IPS DF 19.7 (cell line): ENCODE measurements around the gene ANKHD1.
"Not testable (repeated sequence)": the region's sequence is repeated elsewhere in the genome, so short reads cannot be mapped to it uniquely, and the experiment has no call there.

Source experiments
- DNase-seq: peaks from one replicate; pipeline ENCODE4 v3.0.0-alpha.2; 2013; ENCODE audit warnings: low read depth, low spot score

Gene ANKHD1

DNA sequence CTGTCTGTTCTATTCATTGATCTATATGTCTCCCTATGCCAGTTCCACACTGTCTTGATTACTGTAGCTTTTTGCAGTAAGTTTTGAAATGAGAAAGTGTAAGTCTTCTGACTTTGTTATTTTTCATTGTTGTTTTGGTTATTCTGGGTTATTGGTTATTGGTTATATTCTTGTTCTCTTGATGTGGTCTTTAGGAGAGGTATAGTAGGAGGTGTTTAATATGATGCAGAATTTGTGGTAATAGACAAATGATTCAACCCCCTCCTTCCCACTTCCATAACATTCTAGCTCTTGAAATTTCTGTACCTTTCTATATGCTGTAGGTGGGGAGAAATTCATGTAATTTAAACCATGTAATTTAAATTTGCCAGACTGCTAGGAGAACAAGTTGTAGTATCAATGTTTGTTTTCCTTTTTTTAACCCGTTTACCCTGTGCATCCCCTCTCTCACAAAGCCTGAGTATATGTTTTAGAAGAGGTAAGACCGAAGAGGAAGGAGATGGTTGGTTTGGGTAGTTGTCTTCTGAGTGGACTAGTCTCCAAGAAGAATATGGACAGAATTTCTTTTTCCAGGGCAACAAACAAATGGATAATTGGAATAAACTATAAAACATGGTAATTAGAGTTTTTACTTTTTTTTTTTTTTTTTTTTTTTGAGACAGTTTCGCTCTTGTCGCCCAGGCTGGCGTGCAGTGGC lies 19.2 kb downstream of the ANKHD1 start:
- DNase-seq, result no peak

DNA sequence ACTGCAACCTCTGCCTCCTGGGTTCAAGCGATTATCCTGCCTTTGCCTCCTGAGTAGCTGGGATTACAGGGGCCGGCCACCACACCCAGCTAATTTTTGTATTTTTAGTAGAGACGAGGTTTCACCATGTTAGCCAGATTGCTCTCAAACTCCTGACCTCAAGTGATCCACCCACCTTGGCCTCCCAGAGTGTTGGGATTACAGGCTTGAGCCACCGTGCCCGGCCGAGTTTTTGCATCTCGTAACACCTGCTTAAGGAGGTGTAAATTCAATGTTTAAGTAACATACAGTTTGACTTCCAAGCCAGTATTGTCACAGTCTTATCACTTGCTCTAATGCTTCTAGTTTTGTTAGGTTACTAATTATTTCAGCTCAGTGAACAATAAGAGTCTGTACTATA lies 19.7 kb downstream of the ANKHD1 start:
- not testable (repeated sequence) for DNase-seq

DNA sequence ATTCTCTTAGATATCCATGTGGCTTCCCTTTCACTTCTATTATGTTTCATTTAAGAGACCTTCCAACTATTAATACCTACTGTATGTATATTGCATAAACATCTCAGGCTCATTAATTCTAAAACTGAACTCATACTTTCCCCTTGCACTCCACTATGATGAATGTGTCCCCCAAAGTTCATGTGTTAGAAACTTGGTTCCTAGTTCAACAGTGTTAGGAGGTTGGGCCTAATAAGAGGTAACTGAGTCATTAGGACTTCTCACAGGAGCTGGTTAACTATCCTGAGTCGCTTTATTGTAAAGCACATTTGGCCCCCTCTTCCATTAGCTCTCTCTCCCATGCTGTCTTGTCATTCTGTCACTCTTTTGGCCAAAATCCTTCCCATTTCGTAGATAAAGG lies 22.0 kb downstream of the ANKHD1 start:
- no peak for DNase-seq

DNA sequence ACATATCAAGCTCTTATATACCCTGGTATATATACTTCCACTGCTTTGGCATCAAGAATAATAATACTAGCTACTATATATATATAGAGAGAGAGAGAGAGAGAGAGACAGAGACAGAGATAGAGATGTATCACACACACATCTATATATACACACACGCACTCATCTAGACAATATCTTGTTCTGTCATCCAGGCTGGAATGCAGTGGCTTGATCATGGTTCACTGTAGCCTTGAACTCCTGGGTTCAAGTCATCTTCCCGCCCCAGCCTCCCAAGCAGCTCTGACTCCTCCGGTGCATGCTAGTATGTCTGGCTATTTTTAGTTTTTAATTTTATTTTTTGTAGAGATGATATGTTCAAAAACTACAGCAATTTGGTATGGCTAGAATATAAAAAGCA lies 22.5 kb downstream of the ANKHD1 start:
- DNase-seq, result no peak

DNA sequence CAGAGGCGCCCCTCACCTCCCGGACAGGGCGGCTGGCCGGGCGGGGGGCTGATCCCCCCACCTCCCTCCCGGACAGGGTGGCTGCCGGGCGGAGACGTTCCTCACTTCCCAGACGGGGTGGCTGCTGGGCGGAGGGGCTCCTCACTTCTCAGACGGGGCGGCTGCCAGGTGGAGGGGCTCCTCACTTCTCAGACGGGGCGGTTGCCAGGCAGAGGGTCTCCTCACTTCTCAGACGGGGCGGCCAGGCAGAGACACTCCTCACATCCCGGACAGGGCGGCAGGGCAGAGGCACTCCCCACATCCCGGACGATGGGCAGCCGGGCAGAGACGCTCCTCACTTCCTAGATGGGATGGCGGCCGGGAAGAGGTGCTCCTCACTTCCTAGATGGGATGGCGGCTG lies 26.1 kb downstream of the ANKHD1 start:
- not testable (repeated sequence) for DNase-seq

DNA sequence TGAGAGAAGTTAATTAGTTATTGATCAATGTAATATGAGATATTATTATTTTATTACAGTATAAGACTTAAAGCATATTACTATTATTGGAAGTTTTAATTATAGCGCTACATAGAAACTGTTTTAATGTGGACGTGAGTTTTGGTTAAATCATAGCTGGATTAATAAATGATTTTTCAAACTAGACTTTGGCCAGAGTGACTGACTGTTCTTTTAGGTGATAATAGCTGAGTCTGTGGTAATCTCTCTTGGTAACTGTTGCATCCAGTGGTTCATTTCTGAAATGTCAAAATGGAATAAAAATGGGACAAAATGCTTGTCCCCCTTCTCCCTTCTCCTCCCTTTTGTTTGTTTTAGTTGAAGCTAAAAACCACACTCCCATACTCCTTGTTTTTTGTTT lies 28.1 kb downstream of the ANKHD1 start:
- no peak for DNase-seq

DNA sequence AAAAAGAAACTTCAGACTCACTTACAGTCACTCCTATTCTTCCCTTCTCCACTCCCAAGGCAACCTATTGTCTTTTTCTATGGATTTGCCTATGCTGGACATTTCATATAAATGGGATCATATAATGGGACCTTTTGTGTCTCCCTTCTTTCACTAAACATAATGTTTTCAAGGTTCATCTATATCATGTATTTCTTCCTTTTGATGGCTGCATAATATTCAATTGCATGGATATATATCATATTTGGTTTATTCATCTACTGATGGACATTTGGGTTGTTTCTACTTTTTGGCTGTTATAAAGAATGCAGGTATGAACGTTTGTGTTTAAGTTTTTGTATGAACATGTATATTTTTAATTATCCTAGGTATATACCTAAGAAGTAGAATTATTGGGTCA lies 30.6 kb downstream of the ANKHD1 start:
- no peak for DNase-seq

DNA sequence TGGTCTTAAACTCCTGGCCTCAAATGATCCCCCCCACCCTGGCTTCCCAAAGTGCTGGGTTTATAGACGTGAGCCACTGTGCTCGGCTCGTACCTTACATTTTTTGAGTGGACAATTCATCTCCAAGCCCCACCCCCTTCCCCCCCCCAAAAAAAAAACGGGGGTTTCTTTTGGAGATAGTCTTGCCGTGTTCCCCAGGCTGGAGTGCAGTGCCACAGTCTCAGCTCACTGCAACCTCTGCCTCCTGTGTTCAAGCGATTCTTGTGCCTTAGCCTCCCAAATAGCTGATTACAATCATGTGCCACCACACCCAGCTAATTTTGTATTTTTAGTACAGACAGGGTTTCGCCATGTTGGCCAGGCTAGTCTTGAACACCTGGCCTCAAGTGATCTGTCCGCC lies 31.3 kb downstream of the ANKHD1 start:
- DNase-seq, result no peak

DNA sequence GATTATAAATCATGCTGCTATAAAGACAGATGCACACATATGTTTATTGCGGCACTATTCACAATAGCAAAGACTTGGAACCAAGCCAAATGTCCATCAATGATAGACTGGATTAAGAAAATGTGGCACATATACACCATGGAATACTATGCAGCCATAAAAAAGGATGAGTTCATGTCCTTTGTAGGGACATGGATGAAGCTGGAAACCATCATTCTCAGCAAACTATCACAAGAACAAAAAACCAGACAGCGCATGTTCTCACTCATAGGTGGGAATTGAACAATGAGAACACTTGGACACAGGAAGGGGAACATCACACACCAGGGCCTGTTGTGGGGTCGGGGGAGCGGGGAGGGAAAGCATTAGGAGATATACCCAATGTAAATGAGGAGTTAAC lies 55.7 kb downstream of the ANKHD1 start:
- DNase-seq, result not testable (repeated sequence)

DNA sequence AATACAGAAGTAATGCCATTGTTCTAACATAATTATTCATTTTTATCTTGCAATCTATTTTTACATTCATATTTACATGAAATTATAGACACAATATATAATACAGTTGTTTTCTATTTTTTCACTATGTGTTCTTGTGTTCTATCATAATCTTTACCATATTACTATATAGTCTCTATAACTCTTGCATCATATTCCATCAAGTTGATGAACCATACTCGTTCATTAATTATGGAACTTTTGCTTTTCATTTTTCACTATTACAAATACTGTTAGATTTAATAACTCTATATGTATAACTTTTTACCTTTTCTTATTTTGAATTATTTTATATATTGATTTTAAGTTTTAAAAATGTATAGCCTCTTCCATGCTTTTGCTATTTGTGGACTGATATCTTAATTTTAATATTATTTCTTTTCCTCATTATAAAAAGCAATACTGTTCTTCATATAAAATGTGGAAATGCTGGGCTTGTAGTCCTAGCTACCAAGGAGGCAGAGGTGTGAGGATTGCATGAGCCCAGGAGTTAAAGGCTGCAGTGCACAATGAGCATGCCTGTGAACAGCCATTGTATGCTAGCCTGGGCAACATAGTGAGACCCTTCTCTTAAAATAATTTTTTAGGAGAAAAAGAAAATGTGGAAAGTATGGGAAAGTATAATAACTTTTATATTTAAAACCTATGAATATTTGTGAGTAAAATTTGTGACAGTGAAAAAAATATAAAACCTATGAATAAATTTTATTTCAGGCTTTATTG lies 65.5 kb downstream of the ANKHD1 start:
- DNase-seq, result no peak

DNA sequence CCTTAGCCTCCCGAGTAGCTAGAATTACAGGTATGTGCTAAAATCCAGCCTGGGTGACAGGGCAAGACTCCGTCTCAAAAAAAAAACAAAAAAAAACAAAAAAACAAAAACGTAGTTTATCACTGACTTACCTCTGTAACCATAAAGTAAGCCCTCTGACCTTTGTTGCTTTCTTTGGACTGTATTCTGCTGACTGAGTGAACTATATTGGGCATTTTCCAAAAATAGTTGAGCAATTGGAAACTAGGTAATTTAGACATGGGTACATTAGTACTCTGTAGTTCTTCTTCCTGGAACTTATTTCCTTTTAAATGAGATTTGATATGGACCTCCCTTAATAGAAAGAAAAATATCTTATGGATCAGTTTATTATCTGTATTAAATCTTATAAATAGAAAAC lies 66.6 kb downstream of the ANKHD1 start:
- no peak for DNase-seq

DNA sequence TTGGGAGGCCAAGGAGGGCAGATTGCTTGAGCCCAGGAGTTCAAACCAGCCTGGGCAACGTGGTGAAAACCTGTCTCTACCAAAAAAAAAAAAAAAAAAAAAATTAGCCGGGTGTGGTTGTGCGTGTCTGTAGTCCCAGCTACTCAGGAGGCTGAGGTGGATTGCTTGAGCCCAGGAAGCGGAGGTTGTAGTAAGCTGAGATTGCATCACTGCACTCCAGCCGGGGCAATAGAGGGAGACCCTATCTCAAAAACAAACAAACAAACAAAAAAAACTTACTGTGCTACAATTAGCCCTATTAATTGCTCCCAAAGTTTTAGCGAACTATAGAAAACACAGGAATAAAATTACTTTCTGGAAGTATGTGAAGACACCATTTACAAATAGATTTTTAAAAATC lies 67.6 kb downstream of the ANKHD1 start:
- DNase-seq, result no peak

DNA sequence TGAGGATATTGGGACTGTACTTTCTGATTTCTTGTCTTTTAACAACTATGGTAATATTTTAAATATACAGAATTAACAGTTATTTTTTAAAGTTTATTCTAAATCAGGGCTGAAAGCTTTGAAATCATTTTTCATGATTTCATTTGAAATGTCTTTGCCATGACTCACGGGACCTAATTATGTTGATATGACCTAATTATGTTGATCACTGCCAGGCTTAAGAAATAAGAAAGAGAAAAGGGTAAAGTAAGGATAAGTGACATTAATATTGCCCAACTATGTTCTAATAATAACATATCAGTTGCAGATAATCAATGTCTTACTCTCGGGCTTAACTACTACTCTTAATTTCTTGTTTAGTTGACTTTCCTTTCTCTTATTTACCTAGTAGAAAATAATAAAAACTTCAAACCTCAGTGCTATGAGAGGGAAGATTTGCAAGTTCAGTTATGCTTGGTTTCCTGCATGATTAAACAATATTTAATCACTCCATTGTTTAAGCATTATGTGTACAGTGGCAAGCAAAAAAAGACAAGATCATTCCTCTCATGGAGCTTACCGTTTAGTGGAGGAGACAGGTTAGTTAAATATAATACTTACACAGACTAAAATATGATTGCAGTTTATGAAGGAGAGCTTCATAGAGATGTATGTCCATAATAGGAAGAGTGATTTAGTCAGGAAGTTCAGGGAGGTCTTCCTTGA lies 78.8 kb downstream of the ANKHD1 start:
- DNase-seq, result no peak

DNA sequence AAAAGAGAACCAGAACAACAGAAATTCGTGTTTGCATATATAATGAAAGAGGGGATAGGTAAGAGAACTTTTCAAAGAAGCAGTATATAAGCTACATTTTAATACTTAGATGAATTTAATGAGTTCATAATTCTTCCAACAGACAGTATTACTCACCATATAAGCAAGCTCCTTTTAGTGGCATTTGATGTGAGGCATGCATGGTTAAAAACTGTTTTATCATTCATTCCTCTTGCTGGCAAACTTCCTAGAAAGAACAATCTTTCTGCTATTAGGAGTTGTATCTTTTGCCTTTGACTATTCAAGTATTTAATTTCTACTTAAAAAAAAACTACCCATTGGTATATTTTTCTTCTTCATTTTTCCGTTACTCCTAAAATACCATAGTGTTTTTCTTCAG lies 80.1 kb downstream of the ANKHD1 start:
- DNase-seq, result no peak

DNA sequence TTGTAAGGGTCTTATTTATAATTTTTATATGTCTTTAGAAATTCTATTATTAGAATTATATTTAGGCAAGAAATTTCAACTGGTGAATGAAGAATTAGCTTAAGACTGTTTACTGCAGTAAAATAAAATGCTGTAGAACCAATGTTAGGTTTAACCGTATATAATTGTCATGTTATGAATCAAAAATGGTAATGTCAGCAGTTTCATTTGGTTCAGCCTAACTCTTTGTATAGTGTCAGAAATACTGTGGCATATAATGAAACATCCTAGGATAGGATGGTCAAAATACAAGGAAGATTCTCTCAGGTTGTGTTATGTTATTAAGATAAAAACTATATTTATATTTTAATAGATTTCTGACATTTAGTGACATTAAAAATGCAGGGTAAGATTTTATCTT lies 81.4 kb downstream of the ANKHD1 start:
- no peak for DNase-seq

DNA sequence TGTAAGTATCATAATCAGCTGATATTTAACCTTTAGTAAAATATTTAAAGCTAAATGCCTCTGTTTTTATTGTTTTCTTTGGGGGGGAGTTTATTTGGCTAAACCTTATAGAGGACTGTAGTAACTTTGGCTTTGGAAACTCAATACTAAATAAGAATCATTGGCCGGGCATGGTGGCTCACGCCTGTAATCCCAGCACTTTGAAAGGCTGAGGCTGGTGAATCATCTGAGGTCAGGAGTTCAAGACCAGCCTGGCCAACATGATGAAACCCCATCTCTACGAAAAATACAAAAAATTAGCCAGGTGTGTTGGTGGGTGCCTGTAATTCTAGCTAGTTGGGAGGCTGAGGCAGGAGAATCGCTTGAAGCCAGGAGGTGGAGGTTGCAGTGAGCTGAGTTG lies 86.5 kb downstream of the ANKHD1 start:
- not testable (repeated sequence) for DNase-seq

DNA sequence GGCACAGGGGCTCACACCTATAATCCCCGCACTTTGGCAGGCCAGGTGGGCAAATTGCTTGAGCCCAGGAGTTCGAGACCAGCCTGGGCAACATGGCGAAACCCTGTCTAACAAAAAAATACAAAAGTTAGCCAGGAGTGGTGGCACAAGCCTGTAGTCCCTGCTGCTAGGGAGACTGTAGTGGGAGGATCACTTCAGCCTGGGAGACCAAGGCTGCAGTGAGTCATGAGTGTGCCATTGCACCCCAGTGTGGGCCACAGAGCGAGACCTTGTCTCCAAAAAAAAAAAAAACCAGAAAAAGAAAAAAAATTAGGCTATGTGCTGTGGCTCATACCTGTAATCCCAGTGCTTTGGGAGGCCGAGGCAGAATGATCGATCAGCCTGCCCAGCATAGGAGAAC lies 87.3 kb downstream of the ANKHD1 start:
- no peak for DNase-seq

DNA sequence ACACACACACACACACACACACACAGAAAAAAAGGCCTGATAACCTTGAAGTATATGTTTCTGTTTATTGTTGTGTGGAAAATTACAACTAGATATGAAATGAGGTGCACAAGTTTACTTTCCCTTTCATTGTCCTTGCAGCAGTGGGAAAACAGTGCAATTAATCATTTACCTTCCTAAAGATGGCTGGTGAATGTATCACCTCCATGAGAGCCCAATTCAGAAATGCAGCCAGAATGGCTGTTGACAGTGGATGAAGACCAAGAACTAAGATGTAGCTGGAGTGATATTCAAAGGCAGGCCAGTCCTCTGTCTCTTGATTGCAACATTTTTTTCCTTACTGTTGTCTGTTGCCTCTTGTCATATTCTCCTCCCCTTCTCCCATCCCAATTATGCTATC lies 96.3 kb downstream of the ANKHD1 start:
- no peak for DNase-seq

DNA sequence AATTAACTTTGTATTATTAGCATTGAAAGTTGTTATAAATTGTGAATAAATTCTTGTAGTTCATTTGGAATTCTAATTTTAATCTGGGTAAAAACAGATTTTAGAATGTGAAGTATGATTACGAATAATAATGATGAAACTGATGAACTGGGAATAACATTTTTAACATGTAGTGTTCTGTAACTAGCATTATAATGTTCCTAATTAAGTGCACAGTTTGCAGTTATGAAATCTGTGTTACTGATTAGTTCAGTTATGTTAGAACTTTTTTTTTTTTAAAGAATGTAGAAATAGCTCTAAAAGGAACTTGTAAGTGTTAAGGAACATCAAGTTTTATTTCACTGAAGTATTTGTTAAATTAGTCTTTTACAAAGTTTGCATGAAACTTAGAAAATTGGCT lies 97.0 kb downstream of the ANKHD1 start:
- DNase-seq, result no peak

DNA sequence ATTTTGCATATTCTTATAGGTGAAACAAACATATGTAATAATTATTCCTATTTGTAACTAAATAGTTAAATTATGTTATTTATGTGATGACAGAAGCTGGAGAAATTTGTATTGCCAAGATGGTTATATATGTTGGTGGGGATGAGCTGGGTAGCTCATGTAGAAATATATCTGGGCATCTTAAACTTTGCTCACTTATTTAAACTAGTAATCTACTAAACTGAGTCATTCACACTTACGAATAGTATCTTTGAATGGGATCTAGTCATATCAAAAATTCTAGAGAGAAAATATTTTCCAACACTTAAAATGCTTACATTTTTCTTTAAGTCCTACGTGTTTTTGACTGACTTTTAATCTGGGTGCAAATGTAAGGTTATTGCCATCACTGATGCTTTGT lies 101.2 kb downstream of the ANKHD1 start:
- DNase-seq, result no peak

DNA sequence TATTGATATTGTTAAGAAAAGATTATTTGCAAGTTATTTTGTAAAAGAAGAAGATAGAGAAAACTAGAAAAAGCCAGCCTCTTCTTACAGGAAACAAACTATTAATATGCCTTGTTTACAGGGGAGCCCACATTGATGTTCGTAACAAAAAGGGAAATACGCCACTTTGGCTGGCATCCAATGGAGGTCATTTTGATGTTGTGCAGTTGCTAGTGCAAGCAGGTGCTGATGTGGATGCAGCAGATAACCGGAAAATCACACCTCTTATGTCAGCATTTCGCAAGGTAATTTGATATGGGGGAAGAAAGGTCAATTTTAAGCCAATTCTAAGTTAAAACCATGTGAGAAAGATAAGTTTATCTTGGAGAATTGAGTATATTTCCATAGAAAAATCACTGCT lies 108.3 kb downstream of the ANKHD1 start:
- no peak for DNase-seq

DNA sequence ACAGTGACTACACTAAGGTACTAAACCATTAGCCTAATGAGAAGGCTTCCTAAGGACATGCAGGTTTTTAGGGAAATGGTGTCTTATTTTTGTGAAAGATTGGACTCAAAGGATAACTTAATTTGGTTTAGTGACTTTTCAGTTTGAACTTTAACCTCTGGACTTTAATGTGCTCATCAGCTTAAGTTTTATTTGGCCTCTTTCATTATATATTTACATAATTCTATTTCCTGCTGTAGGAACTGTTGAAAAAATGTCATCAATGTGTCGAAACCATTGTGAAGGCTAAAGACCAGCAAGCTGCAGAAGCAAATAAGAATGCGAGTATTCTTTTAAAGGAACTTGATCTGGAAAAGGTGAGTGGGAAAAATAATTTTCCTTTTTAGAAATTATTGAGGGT lies 111.5 kb downstream of the ANKHD1 start:
- DNase-seq, result no peak

DNA sequence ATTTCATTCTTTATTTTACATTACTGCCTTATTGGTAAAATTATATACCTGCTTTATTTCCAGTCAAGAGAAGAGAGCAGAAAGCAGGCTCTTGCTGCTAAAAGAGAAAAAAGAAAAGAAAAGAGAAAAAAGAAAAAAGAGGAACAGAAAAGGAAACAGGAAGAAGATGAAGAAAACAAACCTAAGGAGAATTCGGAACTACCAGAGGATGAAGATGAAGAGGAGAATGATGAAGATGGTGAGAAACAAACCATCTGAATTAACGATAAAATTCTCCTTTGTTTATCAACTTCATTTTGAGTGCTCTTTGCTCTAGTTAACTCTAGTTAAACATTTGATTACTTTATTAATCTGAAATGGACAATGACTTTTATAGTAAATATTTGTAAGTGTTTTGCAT lies 122.4 kb downstream of the ANKHD1 start:
- no peak for DNase-seq
